Tibial nerve (tissue), 4 donors: Measurements from ENCODE around the gene NDUFC2. TPM values are rescaled to one million over a fixed set of nuclear protein-coding genes. Genes with fewer than 3 reads are reported as not detected.

Experiments used
- DNase-seq, 2 donors: peaks; one replicate each; pipeline ENCODE4 v3.0.0-alpha.2; 2019; ENCODE audit warnings: low spot score in 2 of 2
- H3K27ac ChIP-seq, 4 donors: fragments of 200-600 bp; sonication (generic) in 3 of 4; one replicate each; pipeline ENCODE4 v1.5.1; 2017 to 2019; ENCODE audit warnings: mild to moderate bottlenecking in 1 of 4
- H3K27me3 ChIP-seq, 2 donors: fragments of 200-600 bp; sonication (generic) in 1 of 2; one replicate each; pipeline versions ENCODE4 v1.5.1 to v1.6.0; 2017 to 2019
- H3K36me3 ChIP-seq, 3 donors: fragments of 200-600 bp; sonication (generic); one replicate each; pipeline ENCODE4 v1.5.1; 2018 to 2019
- H3K4me1 ChIP-seq, 4 donors: fragments of 200-600 bp; sonication (generic) in 3 of 4; one replicate each; pipeline ENCODE4 v1.5.1; 2017 to 2019
- H3K4me3 ChIP-seq, 4 donors: fragments of 200-600 bp; sonication (generic) in 3 of 4; one replicate each; pipeline ENCODE4 v1.5.1; 2017 to 2019; ENCODE audit warnings: mild to moderate bottlenecking in 1 of 4, moderate library complexity in 1 of 4
- H3K9me3 ChIP-seq, 4 donors: fragments of 200-600 bp; sonication (generic) in 3 of 4; one replicate each; pipeline ENCODE4 v1.5.1; 2017 to 2019
- EP300 ChIP-seq, 2 donors: sonication (generic); formaldehyde crosslinking; IDR thresholded peaks; one replicate each; pipeline ENCODE4 v1.6.1; 2017; ENCODE audit warnings: antibody characterized with exemption in 2 of 2, mild to moderate bottlenecking in 1 of 2
- POLR2A ChIP-seq, 2 donors: fragments of 450-650 bp; IDR thresholded peaks; one replicate each; pipeline ENCODE4 v1.6.1; 2017; ENCODE audit warnings: antibody characterized with exemption in 2 of 2, mild to moderate bottlenecking in 2 of 2, moderate library complexity in 2 of 2
- WGBS, 2 donors: methylation state at CpG; one replicate each; pipeline ENCODE4 v1.1.5; 2018; 5-methylcytosine and 5-hydroxymethylcytosine counted together
- total RNA-seq, 4 donors: library from RNA; depleted of rRNA; stranded (reverse); fragments of >200 nt; gene quantifications; one replicate each; pipeline ENCODE4 v1.1.0, GENCODE V29; 2016
- TF ChIP-seq, protein P1 (sequence below), 5 experiments: fragments of 200-600 bp in 3 of 5; fragments of 450-650 bp in 2 of 5; sonication (generic) in 3 of 5; IDR thresholded peaks; one replicate each; pipeline ENCODE4 v1.5.1; 2016 to 2019; ENCODE audit warnings: antibody characterized with exemption in 5 of 5, mild to moderate bottlenecking in 3 of 5, moderate library complexity in 2 of 5

The NDUFC2 gene
- total RNA-seq, 4 donors from 2014 or later, result 49.6 to 88.3 (median 66.3) TPM

DNA sequence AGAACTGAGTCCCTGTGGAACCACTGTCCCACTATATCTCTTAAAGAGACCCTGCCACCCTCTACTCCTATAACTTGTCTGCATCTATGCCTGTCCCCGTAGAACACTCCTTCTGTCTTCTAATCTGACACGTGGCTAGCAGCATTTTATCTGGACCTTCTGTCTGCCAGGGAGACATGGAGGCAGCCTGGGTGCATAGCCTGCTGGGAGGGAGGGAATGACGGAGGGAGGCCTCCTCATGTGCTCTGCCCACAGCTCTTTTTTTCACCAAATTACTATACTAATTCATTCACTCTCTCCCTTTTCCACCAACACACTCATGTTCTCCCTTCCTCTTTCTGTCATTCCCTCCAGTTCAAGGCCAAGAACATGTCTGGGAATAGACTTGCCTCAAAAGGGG, 23.6 kb downstream of the NDUFC2 start:
- no peak overlapping the region for H3K27ac ChIP-seq
- no peak overlapping the region for H3K4me3 ChIP-seq
- no peak for DNase-seq
- H3K9me3 ChIP-seq, result no peaks in the 10 kb centered on the region
- H3K36me3 ChIP-seq, result no peaks in the 10 kb centered on the region
- TF ChIP-seq EP300 (IDR thresholded peaks at IDR 0.05), result no peak
- TF ChIP-seq, protein P1, sequence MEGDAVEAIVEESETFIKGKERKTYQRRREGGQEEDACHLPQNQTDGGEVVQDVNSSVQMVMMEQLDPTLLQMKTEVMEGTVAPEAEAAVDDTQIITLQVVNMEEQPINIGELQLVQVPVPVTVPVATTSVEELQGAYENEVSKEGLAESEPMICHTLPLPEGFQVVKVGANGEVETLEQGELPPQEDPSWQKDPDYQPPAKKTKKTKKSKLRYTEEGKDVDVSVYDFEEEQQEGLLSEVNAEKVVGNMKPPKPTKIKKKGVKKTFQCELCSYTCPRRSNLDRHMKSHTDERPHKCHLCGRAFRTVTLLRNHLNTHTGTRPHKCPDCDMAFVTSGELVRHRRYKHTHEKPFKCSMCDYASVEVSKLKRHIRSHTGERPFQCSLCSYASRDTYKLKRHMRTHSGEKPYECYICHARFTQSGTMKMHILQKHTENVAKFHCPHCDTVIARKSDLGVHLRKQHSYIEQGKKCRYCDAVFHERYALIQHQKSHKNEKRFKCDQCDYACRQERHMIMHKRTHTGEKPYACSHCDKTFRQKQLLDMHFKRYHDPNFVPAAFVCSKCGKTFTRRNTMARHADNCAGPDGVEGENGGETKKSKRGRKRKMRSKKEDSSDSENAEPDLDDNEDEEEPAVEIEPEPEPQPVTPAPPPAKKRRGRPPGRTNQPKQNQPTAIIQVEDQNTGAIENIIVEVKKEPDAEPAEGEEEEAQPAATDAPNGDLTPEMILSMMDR (IDR thresholded peaks at IDR 0.05), result no peak
- TF ChIP-seq POLR2A (IDR thresholded peaks at IDR 0.05), result no peak
- H3K4me1 ChIP-seq, result peaks cover 0 to 1% (median 0%) of the 10 kb centered on the region in 4 donors
- peaks cover 0 to 2% of the 10 kb centered on the region in 2 donors for H3K27me3 ChIP-seq
- 61 to 81% methylated on average over 3 of the region's 3 CpGs for WGBS, 2 donors

DNA sequence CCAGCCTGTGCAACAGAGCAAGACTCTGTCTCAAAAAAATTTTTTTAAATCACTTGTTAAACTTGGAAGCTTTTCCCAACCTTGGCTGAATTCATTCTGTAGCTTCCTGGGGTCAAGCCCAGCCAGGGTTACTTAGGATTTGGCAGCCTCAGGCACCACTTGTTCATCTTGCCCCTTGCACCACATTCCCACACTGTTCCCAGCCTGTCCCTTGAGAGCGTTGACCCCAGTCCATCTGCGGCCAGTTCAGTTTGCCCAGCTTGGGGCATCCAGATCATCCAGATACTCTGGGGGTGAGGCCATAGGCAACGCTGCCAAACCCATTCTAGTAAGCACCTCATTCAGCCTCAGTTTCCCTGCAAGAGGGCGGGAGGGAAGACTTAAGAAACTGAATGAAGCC, 24.7 kb downstream of the NDUFC2 start:
- no peak for TF ChIP-seq EP300 (IDR thresholded peaks at IDR 0.05)
- no peak for TF ChIP-seq POLR2A (IDR thresholded peaks at IDR 0.05)
- TF ChIP-seq, protein P1 (IDR thresholded peaks at IDR 0.05), result no peak
- Histone ChIP-seq H3K36me3 (no peaks in the 10 kb centered on the region), H3K4me3 (no peak overlapping the region), H3K27ac (no peak overlapping the region), H3K9me3 (no peaks in the 10 kb centered on the region), H3K27me3 (peaks cover 0 to 2% of the 10 kb centered on the region in 2 donors), H3K4me1 (no peaks in the 10 kb centered on the region)
- 85 to 89% methylated on average over 4 of the region's 4 CpGs for WGBS, 2 donors
- no peak for DNase-seq

DNA sequence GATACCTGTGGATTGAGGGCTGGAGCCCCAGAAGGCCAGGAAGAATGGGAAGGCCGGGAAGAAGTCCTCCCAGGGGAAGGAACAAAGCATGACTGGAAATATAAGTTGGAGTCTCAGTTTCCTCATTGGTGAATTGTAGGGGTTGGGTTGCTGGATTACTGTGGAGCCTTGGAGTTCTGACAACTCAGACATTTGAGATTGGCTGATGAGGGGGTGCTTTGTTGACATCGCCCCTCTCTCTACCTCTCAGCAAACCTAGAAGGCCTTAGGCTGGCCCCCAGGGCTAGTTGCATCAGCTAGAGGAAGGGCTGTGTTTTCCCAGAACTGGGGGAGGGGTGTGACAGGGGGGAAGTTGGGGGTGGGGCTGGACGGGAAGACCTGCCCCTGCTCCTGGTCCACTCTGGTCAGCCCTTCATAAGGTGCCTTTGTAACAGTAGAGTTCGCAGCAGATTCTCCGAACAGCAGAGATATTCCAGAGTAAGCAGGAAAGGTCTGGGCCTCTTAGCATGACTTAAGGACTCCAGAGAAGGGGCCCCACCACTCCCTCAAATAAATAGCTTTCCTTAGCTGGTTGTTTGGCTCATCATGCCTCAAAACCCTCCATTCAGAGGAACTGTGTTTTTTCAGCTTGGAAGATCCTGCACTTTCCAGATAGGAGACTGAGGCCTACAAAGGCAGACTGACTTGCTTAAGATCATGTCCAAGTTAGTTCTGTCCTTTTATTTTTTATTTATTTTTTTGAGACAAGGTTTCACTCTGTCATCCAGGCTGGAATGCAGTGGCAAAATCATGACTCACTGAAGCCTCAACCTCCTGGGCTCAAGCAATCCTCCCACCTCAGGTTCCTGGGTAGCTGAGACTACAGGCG, 28.5 kb downstream of the NDUFC2 start:
- H3K27ac ChIP-seq, result no peak overlapping the region
- no peaks in the 10 kb centered on the region for H3K36me3 ChIP-seq
- H3K4me3 ChIP-seq, result no peak overlapping the region
- no peaks in the 10 kb centered on the region for H3K9me3 ChIP-seq
- H3K27me3 ChIP-seq, result peaks cover 0 to 2% of the 10 kb centered on the region in 2 donors
- WGBS, 2 donors, result 72 to 73% methylated on average over 6 of the region's 6 CpGs
- no peak for DNase-seq
- peaks cover 0 to 3% (median 0%) of the 10 kb centered on the region in 4 donors for H3K4me1 ChIP-seq
- TF ChIP-seq, protein P1 (IDR thresholded peaks at IDR 0.05), result no peak
- TF ChIP-seq EP300 (IDR thresholded peaks at IDR 0.05) (no peak), POLR2A (IDR thresholded peaks at IDR 0.05) (no peak)

GRCh38 chr11:78049348-78049747, 30.3 kb downstream of the NDUFC2 start:
- 77 to 81% methylated on average over 8 of the region's 8 CpGs for WGBS, 2 donors
- Histone ChIP-seq H3K36me3 (no peaks in the 10 kb centered on the region), H3K27ac (no peak overlapping the region), H3K9me3 (no peaks in the 10 kb centered on the region), H3K4me1 (peaks cover 0 to 11% (median 5%) of the 10 kb centered on the region in 4 donors), H3K4me3 (no peak overlapping the region), H3K27me3 (peaks cover 0 to 2% of the 10 kb centered on the region in 2 donors)
- TF ChIP-seq EP300 (IDR thresholded peaks at IDR 0.05), result no peak
- no peak for DNase-seq

GRCh38 chr11:78048561-78048960, 31.1 kb downstream of the NDUFC2 start:
- Histone ChIP-seq H3K27me3 (peaks cover 0 to 2% of the 10 kb centered on the region in 2 donors), H3K36me3 (no peaks in the 10 kb centered on the region), H3K27ac (no peak overlapping the region), H3K4me1 (peaks cover 0 to 11% (median 5%) of the 10 kb centered on the region in 4 donors), H3K4me3 (no peak overlapping the region), H3K9me3 (no peaks in the 10 kb centered on the region)
- TF ChIP-seq EP300 (IDR thresholded peaks at IDR 0.05) (no peak), POLR2A (IDR thresholded peaks at IDR 0.05) (no peak)
- TF ChIP-seq, protein P1 (IDR thresholded peaks at IDR 0.05), result no peak
- no peak for DNase-seq
- WGBS, 2 donors, result 70 to 72% methylated on average over 3 of the region's 3 CpGs
